Choroid plexus epithelial cell (primary cell): ENCODE measurements around the gene USH1G.

Experiments used
- DNase-seq: peaks from one replicate; pipeline ENCODE4 v3.0.0-alpha.2; 2010; ENCODE audit warnings: low read depth
- H3K4me3 ChIP-seq: 2 replicates; pipeline ENCODE4 v1.5.1; 2011; ENCODE audit warnings: low read depth, mild to moderate bottlenecking, control low read depth, low read length, moderate library complexity
- TF ChIP-seq, protein P1 (sequence below): conservative IDR thresholded peaks from 2 replicates; pipeline ENCODE4 v1.5.1; 2011; ENCODE audit warnings: low read depth, mild to moderate bottlenecking, control low read depth, inconsistent platforms, low read length, moderate library complexity

Gene USH1G

DNA sequence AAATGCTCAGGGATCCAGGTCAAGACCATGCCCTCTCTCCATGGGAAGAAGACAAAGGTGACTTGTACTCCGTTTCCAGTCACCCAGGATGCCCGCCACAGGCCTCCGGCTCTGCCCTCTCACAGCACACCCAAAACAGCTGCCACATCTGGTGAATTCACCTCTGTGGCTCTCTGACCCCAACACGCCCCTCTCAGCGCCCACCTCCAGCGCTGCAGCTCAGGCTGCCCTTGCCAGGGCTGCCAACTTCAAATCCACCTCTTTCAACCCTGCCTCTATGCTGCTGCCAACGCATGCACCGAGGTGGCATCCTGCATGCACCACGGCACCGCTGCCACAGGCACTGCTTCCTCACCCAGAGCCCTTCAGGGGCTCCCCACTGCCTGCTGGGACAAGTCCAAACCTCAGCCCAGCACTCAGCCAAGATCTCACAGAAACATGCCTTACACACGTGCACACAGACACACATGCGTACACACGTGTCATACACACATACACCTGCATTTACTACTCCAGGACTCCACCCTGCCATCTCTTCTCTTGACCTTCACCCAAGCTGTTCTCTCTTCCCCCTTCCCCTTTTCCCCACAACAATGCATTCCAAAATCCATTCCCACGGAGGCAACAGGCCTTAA, 42.0 kb upstream of the USH1G start:
- TF ChIP-seq, protein P1, sequence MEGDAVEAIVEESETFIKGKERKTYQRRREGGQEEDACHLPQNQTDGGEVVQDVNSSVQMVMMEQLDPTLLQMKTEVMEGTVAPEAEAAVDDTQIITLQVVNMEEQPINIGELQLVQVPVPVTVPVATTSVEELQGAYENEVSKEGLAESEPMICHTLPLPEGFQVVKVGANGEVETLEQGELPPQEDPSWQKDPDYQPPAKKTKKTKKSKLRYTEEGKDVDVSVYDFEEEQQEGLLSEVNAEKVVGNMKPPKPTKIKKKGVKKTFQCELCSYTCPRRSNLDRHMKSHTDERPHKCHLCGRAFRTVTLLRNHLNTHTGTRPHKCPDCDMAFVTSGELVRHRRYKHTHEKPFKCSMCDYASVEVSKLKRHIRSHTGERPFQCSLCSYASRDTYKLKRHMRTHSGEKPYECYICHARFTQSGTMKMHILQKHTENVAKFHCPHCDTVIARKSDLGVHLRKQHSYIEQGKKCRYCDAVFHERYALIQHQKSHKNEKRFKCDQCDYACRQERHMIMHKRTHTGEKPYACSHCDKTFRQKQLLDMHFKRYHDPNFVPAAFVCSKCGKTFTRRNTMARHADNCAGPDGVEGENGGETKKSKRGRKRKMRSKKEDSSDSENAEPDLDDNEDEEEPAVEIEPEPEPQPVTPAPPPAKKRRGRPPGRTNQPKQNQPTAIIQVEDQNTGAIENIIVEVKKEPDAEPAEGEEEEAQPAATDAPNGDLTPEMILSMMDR: no peak
- no peak for DNase-seq

DNA sequence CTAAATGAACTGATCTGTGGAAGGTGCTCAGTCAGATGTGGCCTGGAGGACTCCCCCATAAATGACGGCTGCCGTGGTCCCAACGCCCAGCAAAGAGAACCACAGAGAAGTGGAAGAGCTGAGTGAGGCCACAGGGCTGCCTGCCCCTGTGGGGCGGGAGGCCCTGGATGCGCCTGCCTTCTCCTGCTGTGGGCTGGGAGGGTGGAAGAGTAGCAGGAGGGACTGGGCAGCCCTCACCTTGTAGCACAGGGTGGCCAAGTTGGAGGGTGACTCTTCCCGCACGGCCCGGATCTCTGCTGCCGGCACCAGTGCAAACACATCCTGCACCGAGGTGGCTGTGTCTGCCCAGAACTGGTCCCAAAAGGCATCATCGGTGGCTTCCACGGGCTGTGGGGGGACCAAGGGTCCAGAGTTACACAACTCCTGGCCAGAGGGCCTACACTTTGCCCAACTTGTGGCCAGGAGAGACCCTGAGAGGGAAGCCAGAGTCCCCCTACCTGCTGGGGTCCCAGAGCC, 41.2 kb upstream of the USH1G start:
- TF ChIP-seq, protein P1: no peak
- no peak overlapping the region for H3K4me3 ChIP-seq
- DNase-seq: no peak

More for the DNA sequence above, 42.0 kb upstream of the USH1G start:
- no peak overlapping the region for H3K4me3 ChIP-seq

DNA sequence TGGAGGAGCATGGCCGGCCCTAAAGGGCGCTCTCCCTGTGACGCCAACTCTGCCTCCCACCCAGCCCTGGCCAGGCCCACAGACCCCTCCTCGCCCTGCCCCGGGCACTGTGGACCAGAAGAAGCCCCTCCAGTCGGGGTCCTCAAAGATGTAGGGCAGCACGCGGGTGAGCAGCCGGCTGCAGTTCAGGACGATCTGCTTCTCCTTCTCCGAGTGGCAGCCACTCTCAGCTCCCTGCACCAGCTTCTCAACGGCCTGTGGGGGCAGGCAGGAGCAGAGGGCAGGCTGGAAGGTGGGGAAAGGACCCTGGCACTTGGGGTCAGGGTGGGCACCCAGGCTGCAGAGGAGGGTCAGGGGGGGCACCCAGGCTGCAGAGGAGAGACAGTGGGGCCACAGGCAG, 40.6 kb upstream of the USH1G start:
- TF ChIP-seq, protein P1: peak; percentile 40
- H3K4me3 ChIP-seq: no peak overlapping the region
- DNase-seq: no peak

DNA sequence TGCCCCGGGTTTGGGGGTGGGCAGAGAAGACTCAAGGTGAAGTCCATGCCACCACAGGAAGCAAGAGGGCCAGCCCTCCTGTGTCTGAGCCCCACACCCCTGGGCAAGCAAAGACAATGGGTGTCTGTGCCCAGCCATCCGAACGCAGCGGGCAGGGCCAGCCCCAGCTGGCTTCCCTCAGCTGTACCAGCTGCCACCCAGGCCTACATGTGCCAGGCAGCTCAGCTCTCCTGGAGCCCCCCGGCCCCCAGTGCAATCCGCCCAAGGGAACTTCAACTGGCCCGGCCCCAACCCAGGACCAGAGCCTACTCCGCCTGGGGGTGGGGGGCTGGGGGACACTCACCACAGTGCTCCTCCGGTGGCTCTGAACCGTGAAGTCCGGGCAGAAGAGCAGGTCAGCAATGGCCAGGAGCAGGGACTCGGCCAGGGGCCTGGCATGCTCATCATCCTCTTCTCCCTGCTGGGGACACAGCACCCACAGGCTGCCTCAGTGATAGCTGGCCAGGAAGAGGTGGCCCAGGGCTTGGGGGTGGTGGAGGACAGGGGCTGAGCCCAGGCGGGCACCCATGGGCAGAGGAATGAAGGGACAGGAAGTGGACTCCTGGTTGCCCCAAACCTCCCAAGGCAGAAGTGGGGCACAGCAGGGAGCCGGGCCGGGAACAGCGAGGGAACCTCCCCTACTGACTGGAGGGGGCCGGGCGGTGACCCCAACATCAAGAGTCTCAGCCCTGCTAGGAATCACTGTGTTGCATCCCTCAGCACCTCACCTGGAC, 39.8 kb upstream of the USH1G start:
- DNase-seq: no peak
- TF ChIP-seq, protein P1: no peak

DNA sequence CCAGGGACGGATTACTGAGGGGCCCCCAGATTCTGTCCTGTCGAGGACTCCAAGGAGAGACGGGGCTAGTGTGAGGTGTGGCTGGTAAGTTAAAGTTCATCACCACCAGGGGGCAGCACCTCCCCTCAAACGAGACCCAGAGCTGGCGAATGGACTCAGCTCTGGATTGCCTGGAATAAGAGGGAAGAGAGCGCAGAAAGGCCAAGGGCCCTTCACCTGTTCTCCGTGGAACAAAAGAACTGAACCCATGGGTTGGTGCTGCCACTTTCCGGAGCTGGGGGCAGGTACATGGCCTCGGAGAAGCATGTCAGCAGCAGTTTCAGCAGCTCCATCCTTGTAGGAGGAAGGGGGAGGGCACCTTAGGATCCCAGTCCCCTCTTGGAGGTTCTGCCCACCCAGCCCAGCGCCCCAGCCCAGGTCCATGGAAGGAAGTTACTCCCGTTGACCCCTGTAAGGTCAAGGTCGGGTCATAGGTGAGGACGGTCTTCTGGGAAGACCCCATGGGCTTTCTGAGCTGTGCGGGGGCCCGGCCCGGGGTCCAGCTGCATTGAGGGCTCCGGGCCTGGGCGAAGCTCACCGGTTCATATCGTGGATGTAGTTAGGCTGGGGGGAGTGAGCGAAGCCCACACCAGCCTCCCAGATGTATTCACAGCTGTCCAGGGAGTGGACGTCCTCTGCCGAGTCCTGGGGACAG, 38.7 kb upstream of the USH1G start:
- peak; percentile 90 for DNase-seq
- H3K4me3 ChIP-seq: no peak overlapping the region
- TF ChIP-seq, protein P1: peak; percentile 81

More for the DNA sequence above, 39.8 kb upstream of the USH1G start:
- H3K4me3 ChIP-seq: no peak overlapping the region

DNA sequence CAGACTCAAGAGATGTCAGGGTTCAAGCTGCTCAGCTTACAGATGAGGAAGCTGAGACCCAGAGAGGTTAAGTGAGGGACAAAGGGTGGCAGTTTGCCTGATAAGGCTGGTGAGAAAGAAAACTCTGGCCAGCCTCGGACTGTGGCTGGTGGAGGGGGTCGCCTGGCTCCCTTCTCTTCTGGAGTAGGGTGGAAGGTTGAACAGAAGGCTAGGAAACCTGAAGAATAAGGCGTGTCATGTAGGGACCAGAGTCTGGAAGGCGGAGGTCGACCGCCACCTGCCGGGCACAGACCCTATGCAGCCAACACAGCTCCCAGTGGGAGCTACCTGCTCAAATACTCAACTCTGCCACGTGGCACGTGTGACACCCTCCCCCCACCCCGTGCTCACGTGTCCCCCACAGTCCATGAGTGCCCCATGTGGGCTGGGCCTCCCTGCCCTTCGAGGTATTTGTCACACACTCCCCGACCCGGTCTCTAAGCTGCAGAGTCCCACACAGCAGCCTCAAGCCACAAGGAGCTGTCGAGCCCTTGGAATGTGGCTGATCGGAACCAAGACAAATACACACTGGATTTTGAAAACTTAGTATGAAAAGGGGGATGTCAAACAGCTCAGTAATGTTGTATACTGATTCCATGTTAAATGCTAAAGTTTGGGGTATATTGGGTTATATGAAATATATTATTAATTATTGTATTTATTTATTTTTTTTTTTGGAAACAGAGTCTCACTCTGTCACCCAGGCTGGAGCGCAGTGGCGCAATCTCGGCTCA, 37.7 kb upstream of the USH1G start:
- TF ChIP-seq, protein P1: peak; percentile 49
- no peak overlapping the region for H3K4me3 ChIP-seq
- peak; percentile 41 for DNase-seq
